ENCODE data around the gene PLPP3. TPM values are rescaled to one million over a fixed set of nuclear protein-coding genes. Genes with fewer than 3 reads are reported as not detected.

The PLPP3 gene
- total RNA-seq, 4 donors from 2014 or later, result 127 to 502 (median 297) TPM

- no peak for ATAC-seq (ENCODE audit: low FRiP score)
- TF ChIP-seq CTCF (IDR thresholded peaks at IDR 0.05), result no peak
These were observed 14.7 kb downstream of the PLPP3 start for GRCh38 chr1:56564615-56565014.

GRCh38 chr1:56563568-56563967 lies 15.8 kb downstream of the PLPP3 start:
- ATAC-seq (ENCODE audit: low FRiP score), result no peak
- no peak for TF ChIP-seq CTCF (IDR thresholded peaks at IDR 0.05)

More at GRCh38 chr1:56564615-56565014, 14.7 kb downstream of the PLPP3 start:
- no peak for DNase-seq (ENCODE audit: low spot score)

GRCh38 chr1:56562891-56563452 lies 16.4 kb downstream of the PLPP3 start:
- TF ChIP-seq CTCF (IDR thresholded peaks at IDR 0.05), result no peak
- ATAC-seq (ENCODE audit: low FRiP score) (no peak), DNase-seq (ENCODE audit: low spot score) (no peak)

More at GRCh38 chr1:56563568-56563967, 15.8 kb downstream of the PLPP3 start:
- DNase-seq (ENCODE audit: low spot score), result no peak

- no peak for TF ChIP-seq CTCF (IDR thresholded peaks at IDR 0.05)
- ATAC-seq (ENCODE audit: low FRiP score) (no peak), DNase-seq (ENCODE audit: low spot score) (no peak)
These were observed 17.9 kb downstream of the PLPP3 start for GRCh38 chr1:56561227-56562019.

GRCh38 chr1:56557746-56558145 lies 21.6 kb downstream of the PLPP3 start:
- no peak for TF ChIP-seq CTCF (IDR thresholded peaks at IDR 0.05)
- ATAC-seq (ENCODE audit: low FRiP score) (no peak), DNase-seq (ENCODE audit: low spot score) (no peak)

GRCh38 chr1:56555448-56555847 lies 23.9 kb downstream of the PLPP3 start:
- TF ChIP-seq CTCF (IDR thresholded peaks at IDR 0.05), result no peak
- no peak for ATAC-seq (ENCODE audit: low FRiP score)

GRCh38 chr1:56553046-56553445 lies 26.3 kb downstream of the PLPP3 start:
- DNase-seq (ENCODE audit: low spot score), result no peak
- ATAC-seq (ENCODE audit: low FRiP score), result no peak
- TF ChIP-seq CTCF (IDR thresholded peaks at IDR 0.05), result no peak

More at GRCh38 chr1:56555448-56555847, 23.9 kb downstream of the PLPP3 start:
- DNase-seq (ENCODE audit: low spot score), result no peak

Measured in omental fat pad (tissue), 4 donors.